ENCODE results near the gene CHURC1. TPM values are rescaled to one million over a fixed set of nuclear protein-coding genes. Genes with fewer than 3 reads are reported as not detected.

Gene CHURC1
- total RNA-seq, 1 experiment from 2014 or later, result 52.6 TPM

- intact Hi-C loops (cut with micrococcal nuclease; ENCODE audit: unreplicated experiment), result no loop called here
- POLR2A ChIA-PET, result no interaction called here
- Mint-ChIP-seq H3K27me3 (ENCODE audit: insufficient read depth, unreplicated experiment) (no peaks in the 10 kb centered on the region), H3K4me3 (ENCODE audit: unreplicated experiment) (no peak overlapping the region), H3K9me3 (ENCODE audit: unreplicated experiment) (no peaks in the 10 kb centered on the region), H3K36me3 (ENCODE audit: insufficient read depth, unreplicated experiment) (peaks cover 25% of the 10 kb centered on the region), H3K4me1 (ENCODE audit: low read depth, unreplicated experiment) (peaks cover 18% of the 10 kb centered on the region), H3K27ac (ENCODE audit: unreplicated experiment) (no peak overlapping the region)
- no peak for DNase-seq
- H3K4me3 ChIP-seq (ENCODE audit: low read depth, low read length), result no peak overlapping the region
- H3K36me3 ChIP-seq (ENCODE audit: control insufficient read depth, insufficient read depth, low read length), result no peaks in the 10 kb centered on the region; the same call in 1 of the 2 replicates
- peaks cover 30% of the 10 kb centered on the region for H3K4me1 ChIP-seq
- BruUV-seq (replicated peaks), result no TSS peak
- H3K27me3 ChIP-seq (replicated peaks; ENCODE audit: control insufficient read depth, insufficient read depth, low read length), result no peaks in the 10 kb centered on the region
- TF ChIP-seq CTCF (IDR thresholded peaks at IDR 0.05; ENCODE audit: insufficient read depth in 1 of 2, low read depth in 1 of 2, low read length in 1 of 2, severe bottlenecking in 1 of 2, unreplicated experiment in 1 of 2), result no peak
- CTCF ChIA-PET, result no interaction called here
- no peaks in the 10 kb centered on the region for H3K9me3 ChIP-seq
Observed at GRCh38 chr14:64968167-64968566, 53.9 kb downstream of the CHURC1 start.

DNA sequence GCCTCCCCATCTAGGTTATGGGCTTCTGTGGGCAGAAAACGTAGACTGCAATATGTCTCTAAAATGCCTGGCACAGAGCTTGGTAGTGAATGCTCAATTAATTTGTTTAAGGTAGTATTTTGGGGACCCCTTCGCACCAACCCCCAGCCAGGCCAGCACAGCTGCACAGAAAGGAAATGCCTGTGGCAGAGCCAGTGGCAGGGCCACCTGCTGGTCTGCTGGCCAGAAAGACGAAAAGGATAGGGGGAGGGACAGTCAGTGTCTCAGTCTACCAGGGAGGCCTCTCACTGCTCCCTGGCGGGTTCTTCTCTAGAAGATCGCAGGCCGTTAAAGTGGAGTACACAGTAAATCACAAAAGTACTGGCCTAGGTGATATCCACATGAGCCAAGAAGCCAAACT is 54.4 kb downstream of the CHURC1 start:
- no TSS peak for BruUV-seq (replicated peaks)
- ChIA-PET POLR2A (no interaction called here), CTCF (no interaction called here)
- Histone ChIP-seq H3K9me3 (no peaks in the 10 kb centered on the region), H3K36me3 (ENCODE audit: control insufficient read depth, insufficient read depth, low read length) (no peaks in the 10 kb centered on the region; the same call in 1 of the 2 replicates), H3K4me3 (ENCODE audit: low read depth, low read length) (no peak overlapping the region), H3K27me3 (replicated peaks; ENCODE audit: control insufficient read depth, insufficient read depth, low read length) (no peaks in the 10 kb centered on the region), H3K4me1 (peaks cover 31% of the 10 kb centered on the region)
- no peak for DNase-seq
- Mint-ChIP-seq H3K27me3 (ENCODE audit: insufficient read depth, unreplicated experiment) (no peaks in the 10 kb centered on the region), H3K27ac (ENCODE audit: unreplicated experiment) (no peak overlapping the region), H3K9me3 (ENCODE audit: unreplicated experiment) (no peaks in the 10 kb centered on the region), H3K36me3 (ENCODE audit: insufficient read depth, unreplicated experiment) (peaks cover 21% of the 10 kb centered on the region), H3K4me1 (ENCODE audit: low read depth, unreplicated experiment) (peaks cover 18% of the 10 kb centered on the region), H3K4me3 (ENCODE audit: unreplicated experiment) (no peak overlapping the region)
- intact Hi-C loops (cut with micrococcal nuclease; ENCODE audit: unreplicated experiment), result no loop called here
- TF ChIP-seq CTCF (IDR thresholded peaks at IDR 0.05; ENCODE audit: insufficient read depth in 1 of 2, low read depth in 1 of 2, low read length in 1 of 2, severe bottlenecking in 1 of 2, unreplicated experiment in 1 of 2), result no peak

- Mint-ChIP-seq H3K4me1 (ENCODE audit: low read depth, unreplicated experiment) (peaks cover 18% of the 10 kb centered on the region), H3K4me3 (ENCODE audit: unreplicated experiment) (peak overlapping the region; percentile 73), H3K36me3 (ENCODE audit: insufficient read depth, unreplicated experiment) (peaks cover 15% of the 10 kb centered on the region), H3K9me3 (ENCODE audit: unreplicated experiment) (no peaks in the 10 kb centered on the region), H3K27ac (ENCODE audit: unreplicated experiment) (peak overlapping the region; percentile 45), H3K27me3 (ENCODE audit: insufficient read depth, unreplicated experiment) (no peaks in the 10 kb centered on the region)
- Histone ChIP-seq H3K9me3 (no peaks in the 10 kb centered on the region), H3K36me3 (ENCODE audit: control insufficient read depth, insufficient read depth, low read length) (no peaks in the 10 kb centered on the region; the same call in 1 of the 2 replicates), H3K4me3 (ENCODE audit: low read depth, low read length) (no peak overlapping the region), H3K27me3 (replicated peaks; ENCODE audit: control insufficient read depth, insufficient read depth, low read length) (no peaks in the 10 kb centered on the region), H3K4me1 (peaks cover 31% of the 10 kb centered on the region)
- intact Hi-C loops (cut with micrococcal nuclease; ENCODE audit: unreplicated experiment), result no loop called here
- no TSS peak for BruUV-seq (replicated peaks)
- no peak for TF ChIP-seq CTCF (IDR thresholded peaks at IDR 0.05; ENCODE audit: insufficient read depth in 1 of 2, low read depth in 1 of 2, low read length in 1 of 2, severe bottlenecking in 1 of 2, unreplicated experiment in 1 of 2)
- CTCF ChIA-PET, result interaction anchor here (0.7 kb wide), 1 partner anchor 467 kb away, joined by 4 read pairs; no protein-coding TSS in a partner anchor
- no peak for DNase-seq
- POLR2A ChIA-PET, result no interaction called here
Observed at GRCh38 chr14:64970041-64970440, 55.8 kb downstream of the CHURC1 start.
